GM12891 (cell line): ENCODE measurements around the gene RNF144A.

Experiments used
- POLR2A ChIP-seq: IDR thresholded peaks from 2 replicates; pipeline ENCODE4 v1.6.1; 2011; ENCODE audit warnings: low read depth, low read length, control low read depth
- POLR2AphosphoS5 ChIP-seq: IDR thresholded peaks from 2 replicates; pipeline ENCODE4 v1.6.1; 2011; ENCODE audit warnings: low read depth, low read length, control low read depth
- POU2F2 ChIP-seq: IDR thresholded peaks from 2 replicates; pipeline ENCODE4 v1.6.1; 2011; ENCODE audit warnings: low read depth, mild to moderate bottlenecking, control low read depth, low read length, moderate library complexity
- TAF1 ChIP-seq: IDR thresholded peaks from 2 replicates; pipeline ENCODE4 v1.6.1; 2011; ENCODE audit warnings: low read depth, low read length, control low read depth

DNA sequence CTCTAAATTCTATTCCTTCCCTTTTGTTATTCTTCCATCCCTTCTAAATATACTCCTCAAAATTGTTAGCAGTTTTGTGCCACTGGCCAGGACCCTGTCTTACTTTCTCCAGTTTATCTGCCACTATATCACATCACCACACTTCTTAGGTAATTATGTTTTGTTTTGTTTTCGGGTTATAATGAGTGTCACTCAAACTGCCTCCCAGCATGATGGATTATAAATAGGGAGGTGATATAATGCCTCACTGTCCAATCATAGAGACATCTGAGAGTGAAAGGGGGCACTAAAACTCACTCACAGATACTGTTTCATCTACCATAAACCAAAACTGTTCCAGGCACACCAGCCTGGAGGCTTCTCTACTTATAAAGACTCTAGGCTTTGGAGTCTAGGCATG, 36.2 kb upstream of the RNF144A start:
- TF ChIP-seq POLR2A = no peak
- TF ChIP-seq TAF1 = no peak
- TF ChIP-seq POLR2AphosphoS5 = no peak
- TF ChIP-seq POU2F2 = no peak
